ENCODE data around the gene BHMT2.

The BHMT2 gene

DNA sequence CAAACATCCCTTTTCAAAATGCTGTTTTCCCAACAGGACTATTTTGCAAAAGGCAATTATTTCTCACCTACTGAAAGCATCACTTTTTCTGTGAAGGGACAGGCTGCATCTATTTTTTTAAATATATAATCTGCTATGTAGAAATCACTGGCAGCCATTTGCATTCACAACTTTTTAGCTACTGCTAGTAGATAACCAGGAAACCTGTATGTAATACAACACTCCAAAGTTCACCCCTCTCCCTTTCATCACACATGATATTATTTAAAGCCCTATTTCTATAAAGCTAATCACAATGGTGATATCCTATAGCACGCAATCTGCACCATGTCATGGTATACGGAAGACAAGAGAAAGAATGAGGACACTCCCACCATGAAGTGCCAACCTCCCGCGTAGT, 9.9 kb upstream of the BHMT2 start:
- DNase-seq (ENCODE audit: low spot score): no peak
- TF ChIP-seq, protein P1, sequence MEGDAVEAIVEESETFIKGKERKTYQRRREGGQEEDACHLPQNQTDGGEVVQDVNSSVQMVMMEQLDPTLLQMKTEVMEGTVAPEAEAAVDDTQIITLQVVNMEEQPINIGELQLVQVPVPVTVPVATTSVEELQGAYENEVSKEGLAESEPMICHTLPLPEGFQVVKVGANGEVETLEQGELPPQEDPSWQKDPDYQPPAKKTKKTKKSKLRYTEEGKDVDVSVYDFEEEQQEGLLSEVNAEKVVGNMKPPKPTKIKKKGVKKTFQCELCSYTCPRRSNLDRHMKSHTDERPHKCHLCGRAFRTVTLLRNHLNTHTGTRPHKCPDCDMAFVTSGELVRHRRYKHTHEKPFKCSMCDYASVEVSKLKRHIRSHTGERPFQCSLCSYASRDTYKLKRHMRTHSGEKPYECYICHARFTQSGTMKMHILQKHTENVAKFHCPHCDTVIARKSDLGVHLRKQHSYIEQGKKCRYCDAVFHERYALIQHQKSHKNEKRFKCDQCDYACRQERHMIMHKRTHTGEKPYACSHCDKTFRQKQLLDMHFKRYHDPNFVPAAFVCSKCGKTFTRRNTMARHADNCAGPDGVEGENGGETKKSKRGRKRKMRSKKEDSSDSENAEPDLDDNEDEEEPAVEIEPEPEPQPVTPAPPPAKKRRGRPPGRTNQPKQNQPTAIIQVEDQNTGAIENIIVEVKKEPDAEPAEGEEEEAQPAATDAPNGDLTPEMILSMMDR (IDR thresholded peaks at IDR 0.05): no peak
- H3K27ac ChIP-seq: no peak overlapping the region
- no peak overlapping the region for H3K4me3 ChIP-seq

DNA sequence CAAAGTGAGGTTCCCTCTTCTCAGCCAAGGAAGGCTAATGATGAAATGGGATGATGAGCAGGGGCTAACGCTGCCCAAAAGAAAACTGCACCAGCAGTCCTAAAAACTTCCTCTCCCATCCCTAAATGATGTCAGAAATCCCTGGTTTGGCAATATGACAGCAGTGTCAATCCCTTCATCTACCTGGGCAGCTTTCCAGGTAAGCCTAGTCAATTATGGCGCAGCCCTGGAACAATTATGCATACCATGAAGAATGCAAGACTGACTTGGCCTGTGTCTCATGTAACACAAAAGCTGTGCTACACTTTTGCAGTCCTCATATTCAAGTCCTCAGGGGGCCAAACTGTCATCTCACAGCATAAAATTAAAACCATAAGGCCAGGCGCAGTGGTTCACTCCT, 7.1 kb upstream of the BHMT2 start:
- Histone ChIP-seq H3K4me3 (no peak overlapping the region), H3K27ac (no peak overlapping the region)
- TF ChIP-seq, protein P1 (IDR thresholded peaks at IDR 0.05): no peak
- no peak for DNase-seq (ENCODE audit: low spot score)

DNA sequence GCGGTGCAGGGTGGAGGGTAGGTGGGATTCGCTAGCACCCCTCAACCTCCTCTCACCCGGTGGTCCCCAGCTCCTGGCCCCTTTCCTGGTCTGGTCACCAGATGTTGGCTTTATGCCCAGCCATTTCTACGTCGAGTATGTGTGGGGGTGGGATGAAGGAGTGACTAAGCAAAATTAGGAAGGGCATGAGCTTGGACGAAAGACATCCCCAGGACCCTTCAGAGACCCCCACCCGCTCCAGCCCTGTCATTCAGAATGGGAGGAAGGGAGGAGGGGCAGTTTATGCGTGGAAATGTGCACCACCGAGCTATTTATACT, 742 bp downstream of the BHMT2 start:
- TF ChIP-seq, protein P1 (IDR thresholded peaks at IDR 0.05): no peak
- Histone ChIP-seq H3K4me3 (peak overlapping the region; percentile 66), H3K27ac (no peak overlapping the region)
- no peak for DNase-seq (ENCODE audit: low spot score)

DNA sequence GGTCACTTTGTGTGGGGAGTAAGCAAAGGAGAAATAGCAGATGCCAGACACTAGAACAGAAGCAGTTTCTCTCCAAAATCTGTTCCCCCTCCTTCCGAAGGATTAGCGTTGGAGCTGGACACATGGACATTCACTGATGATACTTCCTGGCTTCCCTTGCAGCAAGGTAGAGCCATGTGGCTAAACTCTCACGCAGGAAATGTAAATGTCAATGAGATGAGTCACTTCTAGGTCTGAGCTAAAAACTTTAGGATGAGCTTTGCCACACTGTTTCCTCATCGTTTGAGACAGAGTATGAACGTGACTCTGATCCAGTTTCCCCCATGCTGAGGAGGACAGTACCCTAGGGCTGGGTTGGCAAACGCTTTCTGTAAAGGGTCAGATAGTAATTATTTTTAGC, 5.1 kb downstream of the BHMT2 start:
- Histone ChIP-seq H3K27ac (no peak overlapping the region), H3K4me3 (no peak overlapping the region)
- TF ChIP-seq, protein P1 (IDR thresholded peaks at IDR 0.05): no peak
- no peak for DNase-seq (ENCODE audit: low spot score)

DNA sequence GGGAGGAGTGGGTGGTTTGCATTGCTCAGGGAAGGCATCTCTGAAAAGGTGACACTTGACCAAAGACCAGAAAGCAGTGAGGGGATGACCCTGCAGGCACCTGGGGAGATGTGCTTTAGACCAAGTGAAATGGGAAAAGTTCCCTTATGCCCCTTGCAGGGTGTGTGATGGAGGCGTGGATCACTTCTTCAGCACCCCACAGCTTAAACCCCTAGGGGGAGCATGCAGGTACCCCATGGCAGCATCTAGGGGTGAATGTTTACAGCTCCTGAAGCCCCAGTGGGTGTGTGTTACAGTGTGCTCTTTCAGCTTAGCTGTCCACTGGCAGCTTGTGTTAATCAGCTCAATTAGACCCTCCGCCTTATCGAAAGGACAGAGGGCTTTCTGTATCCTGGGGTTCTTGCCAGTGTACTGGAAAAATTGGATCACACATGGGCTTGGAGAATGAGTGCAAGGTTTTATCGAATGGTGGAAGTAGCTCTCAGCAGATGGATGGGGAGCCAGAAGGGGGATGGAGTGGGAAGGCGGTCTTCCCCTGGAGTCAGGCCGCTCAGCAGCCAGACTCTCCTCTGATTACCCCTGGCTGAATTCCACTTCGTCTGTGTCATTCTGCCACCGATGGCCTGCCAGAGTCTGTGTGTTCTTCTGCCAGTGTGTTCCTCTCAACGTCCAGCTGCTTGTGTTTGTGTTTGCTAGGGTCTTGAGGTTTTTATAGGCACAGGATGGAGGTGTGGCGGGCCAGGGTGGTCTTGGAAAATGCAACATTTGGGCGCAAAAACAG, 6.3 kb downstream of the BHMT2 start:
- H3K4me3 ChIP-seq: no peak overlapping the region
- H3K27ac ChIP-seq: no peak overlapping the region
- TF ChIP-seq, protein P1 (IDR thresholded peaks at IDR 0.05): no peak
- no peak for DNase-seq (ENCODE audit: low spot score)

DNA sequence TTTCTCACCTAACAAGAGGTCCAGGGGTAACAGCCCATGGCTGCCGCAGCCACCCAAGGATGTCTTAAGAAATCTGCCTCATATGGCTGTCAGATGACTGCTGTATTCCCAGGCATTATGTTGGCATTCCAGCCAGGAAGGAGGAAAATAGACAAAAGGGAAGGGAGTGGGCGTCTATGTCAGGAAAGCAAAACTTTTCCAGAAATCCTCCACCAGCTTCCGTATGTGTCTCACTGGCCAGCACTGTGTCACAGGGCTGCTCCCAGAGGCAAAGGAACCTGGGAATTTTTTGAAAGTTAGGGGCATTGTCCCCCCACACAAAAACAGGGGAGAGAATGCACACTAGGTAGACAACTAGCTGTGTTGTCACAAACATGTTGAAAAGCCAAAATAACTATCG, 7.3 kb downstream of the BHMT2 start:
- TF ChIP-seq, protein P1 (IDR thresholded peaks at IDR 0.05): no peak
- H3K4me3 ChIP-seq: no peak overlapping the region
- H3K27ac ChIP-seq: no peak overlapping the region
- no peak for DNase-seq (ENCODE audit: low spot score)

DNA sequence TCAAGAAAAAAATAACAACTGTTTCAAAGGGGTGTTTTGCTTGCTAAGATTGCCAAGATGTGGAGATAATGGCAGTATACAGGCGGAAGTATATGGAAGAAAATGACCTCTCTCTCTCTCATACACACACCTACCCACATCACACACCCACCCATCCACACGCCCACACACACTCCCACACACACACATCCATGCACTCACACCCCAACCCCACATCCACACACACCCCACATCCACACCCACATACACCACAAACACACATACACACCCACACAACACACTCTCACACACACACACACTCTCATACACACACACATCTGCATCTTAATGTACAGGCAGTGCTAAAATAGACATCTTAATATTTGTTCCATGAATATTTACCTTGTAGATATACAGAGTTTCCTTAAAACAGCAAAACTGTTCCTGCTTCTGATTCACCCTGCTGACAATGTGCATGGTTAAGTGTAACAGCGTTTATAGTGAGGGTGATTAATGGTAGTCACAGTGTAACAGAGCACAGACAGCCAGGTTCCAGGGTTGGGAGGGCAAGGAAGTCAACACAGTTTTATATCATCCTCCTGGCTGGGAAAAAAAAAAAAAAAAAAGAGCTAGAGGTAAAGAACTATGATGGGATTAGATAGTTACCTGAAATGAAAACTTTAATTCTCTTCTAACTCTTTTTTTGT, 8.3 kb downstream of the BHMT2 start:
- TF ChIP-seq, protein P1 (IDR thresholded peaks at IDR 0.05): no peak
- no peak overlapping the region for H3K27ac ChIP-seq
- H3K4me3 ChIP-seq: no peak overlapping the region
- DNase-seq (ENCODE audit: low spot score): no peak

Data from coronary artery (tissue), 2 donors.